Measurements from ENCODE around the gene RPS10.
"Not testable (repeated sequence)": the region's sequence is repeated elsewhere in the genome, so short reads cannot be mapped to it uniquely, and the experiment has no call there.

RPS10 gene

DNA sequence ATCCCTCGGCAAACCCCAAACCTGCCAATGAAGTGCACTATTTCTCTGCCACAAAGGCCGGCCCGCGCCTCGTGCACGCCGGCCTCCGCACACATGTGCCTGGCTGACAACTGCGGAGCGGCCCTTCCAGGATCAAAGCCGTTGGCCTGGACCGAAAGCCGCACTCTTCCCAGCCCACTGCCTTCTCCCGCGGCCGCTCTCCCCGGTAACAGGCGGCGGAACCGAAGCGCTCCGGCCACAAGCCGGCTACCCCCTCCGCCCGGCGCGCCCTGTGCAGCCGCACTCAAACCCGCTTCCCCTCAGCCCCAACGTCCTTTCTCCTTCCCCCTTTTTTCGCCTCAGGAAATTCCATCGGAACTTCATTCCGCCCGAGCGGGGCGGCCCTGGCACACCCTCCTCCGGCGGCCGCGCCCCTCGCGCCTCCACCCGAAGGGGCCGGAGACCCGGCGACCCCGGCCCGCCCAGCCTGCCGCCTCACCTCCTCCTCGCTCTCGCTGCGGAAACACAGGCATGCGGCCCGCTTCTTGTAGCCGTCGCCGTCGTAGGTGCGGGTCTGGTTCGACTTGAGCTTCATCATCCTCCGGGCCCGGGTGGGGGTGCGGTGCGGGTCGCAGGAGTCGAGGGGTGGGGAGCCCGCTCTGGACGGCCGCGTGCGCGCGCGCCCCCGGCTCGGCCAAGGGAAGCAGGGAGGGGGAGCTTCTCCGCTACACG is 33.9 kb downstream of the RPS10 start:
- peak; percentile 34 for DNase-seq

DNA sequence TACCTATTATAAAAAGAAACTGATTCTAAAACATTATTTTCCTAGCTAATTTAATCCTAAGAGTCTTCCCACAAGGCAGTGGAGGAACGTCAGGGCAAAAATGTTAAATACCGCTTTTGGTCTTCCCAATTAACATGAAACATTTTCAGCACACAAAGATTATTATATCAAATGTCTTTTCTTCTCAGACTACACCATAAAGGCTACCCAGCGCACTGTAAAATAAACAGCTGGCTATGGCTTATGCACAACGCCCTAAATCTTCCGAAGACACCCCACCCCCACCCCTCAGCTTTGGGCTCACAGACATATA is 34.4 kb downstream of the RPS10 start:
- DNase-seq: no peak

DNA sequence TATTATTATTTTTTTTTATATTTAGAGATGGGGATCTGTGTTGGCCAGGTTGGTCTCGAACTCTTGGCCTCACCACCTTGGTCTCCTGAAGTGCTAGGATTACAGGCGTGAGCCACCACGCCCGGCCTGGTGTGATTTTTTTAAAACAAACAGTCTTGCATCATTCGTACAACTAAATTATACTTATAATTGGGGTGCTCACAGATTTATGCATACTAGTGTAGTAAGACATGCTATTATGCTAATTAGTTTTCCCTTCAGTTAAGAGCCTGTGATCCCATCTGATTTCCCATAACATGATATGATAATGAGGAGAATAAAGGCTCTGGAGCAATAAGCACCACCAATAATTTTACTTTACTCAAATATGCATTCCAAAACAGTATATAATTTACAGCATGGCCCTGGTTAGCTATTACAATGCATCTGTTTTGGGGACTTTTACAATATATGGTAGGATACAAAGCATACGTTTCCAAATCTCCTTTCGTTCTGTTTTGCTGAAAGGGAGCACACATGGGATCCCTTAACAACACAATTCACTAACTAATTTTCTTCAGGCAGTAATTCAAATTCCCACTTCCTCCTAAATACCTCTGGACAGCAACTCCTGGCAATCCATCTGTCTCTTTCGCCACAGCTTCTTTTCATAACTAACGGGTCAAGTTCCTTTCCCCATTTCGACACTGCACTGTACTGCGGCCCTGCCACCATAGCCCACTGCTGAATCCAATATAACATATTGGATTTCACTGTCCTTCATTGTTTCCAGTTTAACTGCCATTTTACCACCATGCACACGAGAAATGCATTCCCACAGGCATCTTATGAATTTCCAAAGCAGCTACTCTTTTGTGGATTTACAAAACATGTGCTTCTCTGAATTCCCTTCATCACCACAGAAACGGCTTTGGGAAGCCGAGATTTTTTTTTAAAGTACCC is 35.1 kb downstream of the RPS10 start:
- peak; percentile 23 for DNase-seq

DNA sequence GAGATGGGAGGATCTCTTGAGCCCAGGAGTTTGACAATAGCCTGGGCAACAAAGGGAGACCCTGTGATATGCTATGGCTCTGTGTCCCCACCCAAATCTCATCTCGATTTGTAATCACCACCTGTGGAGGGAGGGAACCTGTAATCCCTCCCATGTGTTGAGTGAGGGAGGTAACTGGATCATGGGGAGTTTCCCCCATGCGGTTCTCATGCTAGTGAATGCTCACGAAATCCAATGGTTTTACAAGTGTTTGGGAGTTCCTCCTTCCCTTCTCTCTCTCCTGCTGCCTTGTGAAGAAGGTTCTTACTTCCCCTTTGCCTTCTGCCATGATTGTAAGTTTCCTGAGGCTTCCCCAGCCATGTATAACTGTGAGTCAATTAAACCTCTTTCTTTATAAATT is 36.8 kb downstream of the RPS10 start:
- DNase-seq: no peak

DNA sequence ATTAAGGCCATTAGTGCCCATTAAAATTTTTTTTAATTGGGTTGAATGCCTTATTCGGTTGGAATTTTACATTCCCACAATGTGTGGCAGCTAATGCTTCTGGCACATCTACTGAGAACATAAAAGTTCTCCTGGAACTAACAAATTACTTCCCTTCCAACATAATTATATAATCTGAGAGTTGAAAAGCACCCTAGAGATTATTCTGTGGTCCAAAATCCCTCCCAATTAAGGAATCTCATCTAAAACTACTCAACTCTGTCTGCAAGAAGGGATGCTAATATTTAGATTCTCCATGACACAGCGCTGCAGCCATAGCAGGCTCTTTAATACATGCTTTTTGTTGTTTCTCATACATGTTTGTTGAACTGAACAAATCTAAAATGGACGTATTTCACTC is 37.4 kb downstream of the RPS10 start:
- DNase-seq: no peak

DNA sequence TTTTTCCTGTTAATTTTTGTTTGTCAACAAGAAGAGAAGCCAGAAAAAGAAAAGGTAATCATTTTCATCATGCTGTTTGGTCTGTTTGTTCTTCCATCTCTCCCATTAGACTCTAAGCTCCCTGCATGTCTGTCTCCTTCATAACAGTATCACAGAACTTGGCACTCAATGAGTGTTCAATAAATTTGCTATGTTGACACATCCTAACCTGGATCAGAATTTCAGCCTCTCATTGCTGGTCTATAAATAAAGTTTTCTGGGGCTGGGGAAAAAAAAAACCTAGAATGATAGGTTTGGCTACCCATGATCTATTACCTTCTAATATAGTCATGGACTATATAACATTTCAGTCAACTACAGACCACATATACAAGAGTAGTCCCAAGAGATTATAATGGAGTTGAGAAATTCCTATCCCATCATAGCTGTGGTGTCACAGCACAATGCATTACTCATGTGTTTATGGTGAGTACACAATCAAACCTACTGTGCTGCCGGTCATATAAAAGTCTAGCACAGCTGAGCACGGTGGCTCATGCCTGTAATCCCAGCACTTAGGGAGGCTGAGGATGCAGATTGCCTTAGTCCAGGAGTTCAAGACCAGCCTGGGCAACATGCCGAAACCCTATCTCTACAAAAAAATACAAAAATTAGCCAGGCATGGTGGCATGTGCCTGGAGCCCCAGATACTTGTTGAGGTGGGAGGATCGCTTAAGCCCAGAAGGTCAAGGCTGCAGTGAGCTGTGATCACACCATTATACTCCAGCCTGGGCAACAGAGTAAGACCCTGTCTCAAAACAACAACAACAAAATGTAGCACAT is 39.3 kb downstream of the RPS10 start:
- no peak for DNase-seq

DNA sequence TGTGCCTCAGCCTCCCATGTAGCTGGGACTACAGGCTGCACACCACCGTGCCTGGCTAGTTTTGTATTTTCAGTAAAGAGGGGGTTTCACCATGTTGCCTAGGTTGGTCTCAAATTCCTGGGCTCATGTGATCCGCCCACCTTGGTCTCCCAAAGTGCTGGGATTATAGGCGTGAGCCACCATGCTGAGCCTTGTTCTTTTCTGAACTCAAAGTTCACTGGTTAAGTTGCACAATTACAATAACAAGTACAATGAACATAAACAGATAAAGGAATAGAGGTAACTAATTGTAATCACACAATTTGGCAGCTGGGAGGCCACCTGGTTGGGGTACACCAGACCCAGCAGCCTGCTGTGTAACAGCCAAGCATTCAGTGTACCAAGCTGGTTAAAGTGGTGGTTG is 40.1 kb downstream of the RPS10 start:
- no peak for DNase-seq

DNA sequence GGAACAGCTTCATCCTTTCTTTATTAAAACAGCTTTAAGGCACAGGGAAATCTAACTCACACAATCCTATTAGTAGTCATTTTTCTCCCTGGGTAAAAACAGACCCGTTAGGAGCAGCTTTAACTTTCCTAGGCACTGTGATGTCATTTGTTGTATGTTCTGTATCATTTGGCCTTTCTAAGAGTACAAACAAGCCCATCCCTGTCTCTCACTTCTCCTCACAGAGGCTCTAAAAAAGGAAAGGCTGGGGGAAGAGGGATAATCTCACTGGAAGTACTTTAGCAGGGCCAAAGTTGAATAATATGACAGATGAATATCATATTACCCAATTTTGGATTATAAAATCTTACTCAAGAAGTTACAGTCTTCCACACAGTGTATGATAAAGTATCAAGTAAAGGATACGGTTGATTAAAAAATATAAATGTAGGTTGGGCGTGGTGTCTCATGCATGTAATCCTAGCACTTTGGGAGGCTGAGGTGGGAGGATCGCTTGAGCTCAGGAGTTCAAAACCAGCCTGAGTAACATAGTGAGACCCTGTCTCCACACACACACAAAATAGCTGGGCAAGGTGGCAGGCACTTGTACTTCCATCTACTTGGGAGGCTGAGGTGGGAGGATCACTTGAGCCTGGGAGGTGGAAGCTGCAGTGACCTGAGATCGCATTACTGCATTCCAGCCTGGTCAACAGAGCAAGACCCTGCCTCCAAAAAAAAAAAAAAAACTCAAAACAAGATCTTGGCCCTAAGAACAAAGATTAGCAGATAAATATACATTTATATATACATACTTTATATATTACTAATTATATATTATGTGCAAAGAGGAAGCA is 41.3 kb downstream of the RPS10 start:
- DNase-seq: no peak

DNA sequence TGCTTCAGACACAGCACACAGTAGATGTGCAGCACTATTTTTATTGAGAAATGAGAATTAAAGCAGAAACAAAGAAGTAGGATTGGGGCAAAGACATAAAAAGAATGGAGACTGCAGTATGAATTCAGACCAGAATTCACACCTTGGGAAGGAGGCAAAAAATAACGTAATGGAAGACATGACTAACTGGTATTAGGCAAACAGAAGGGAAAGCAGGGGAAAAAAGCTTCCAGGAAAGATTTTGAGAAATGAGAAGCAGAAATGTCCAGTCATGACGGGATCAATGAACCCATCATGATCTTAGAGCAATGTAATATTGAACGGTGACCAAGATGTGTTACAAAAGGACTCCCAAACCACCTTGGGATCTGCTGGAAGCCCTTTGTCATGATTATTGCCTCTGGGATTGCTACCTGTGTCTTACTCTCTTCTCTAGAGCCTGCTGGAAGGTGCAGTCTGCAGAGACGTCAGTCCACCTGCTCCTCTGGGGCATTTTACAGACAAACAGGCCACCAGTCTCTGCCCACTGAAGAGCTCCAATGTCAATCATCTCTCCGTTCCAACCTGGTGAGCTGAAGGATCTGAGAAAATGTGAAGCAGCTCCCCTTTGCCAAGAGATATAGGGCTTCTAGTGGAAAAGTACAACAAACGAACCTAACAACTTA is 42.1 kb downstream of the RPS10 start:
- DNase-seq: no peak

DNA sequence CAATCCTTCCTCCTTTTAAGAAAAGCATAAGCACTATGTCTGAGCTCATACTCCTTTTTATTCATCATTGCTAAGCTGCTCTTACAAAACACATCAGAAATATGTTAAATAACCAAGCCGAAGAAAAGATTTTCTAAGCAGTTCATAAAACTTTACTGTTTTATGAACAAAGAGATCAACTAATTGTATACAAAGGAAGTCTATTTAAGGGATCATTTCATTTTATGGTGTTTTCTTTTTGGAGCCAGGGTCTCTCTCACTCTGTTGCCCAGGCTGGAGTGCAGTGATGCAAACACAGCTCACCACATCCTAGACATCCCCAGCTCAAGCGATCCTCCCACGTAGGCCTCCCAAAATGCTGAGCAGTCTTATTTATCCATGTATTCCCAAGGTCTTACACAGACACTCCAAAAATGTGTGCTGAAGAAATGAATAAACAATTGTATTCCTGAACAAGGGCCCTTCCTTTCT is 42.7 kb downstream of the RPS10 start:
- no peak for DNase-seq

DNA sequence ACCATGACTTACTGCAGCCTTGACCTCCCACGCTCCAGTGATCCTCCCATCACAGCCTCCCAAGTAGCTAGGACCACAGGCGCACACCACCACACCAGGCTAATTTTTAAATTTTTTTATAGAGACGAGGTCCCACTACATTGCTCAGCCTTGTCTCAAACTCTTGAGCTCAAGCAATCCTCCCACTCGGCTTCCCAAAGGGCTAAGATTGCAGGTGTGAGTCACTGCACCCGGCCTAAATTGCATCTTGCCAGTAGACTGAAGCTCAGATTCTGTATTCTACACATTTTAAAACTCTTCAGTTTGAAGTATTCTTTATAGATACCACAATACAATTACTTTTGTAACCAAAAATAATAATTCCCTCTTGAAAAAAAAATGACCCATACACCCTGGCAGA is 44.8 kb downstream of the RPS10 start:
- DNase-seq: no peak

DNA sequence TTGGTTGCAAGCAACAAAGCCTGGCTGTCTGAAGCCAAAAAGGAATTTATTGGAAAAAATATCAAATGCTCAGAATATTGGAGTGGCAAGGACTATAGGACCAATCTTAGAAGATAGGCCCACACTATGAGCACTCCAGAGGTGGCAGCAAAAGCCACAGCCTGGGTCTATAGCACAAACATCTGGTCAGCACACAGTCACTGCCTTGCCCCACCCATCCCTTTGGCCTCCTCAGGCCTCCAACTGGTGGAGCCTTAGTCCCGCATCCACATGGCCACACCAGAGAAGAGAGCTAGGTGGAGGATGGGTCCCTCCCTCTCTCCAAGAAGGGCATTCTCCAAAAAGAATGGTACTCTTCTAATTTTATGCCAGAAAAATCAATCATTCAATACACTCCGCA is 47.4 kb downstream of the RPS10 start:
- DNase-seq: no peak

DNA sequence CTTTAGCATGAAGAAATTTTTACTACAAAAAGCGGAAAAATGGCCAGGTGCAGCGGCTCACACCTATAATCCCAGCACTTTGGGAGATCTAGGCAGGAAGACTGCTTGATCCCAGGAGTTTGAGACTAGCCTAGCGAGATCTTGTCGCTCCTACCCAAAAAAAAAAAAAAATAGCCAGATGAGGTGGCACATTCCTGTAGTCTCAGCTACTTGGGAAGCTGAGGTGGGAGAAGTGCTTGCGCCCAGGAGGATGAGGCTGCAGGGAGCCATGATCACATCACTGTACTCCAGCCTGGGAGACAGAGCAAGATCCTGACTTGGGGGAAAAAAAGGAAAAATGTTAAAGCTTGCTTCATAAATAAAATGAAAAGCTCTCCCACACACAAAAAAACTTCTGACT is 47.9 kb downstream of the RPS10 start:
- DNase-seq: no peak

DNA sequence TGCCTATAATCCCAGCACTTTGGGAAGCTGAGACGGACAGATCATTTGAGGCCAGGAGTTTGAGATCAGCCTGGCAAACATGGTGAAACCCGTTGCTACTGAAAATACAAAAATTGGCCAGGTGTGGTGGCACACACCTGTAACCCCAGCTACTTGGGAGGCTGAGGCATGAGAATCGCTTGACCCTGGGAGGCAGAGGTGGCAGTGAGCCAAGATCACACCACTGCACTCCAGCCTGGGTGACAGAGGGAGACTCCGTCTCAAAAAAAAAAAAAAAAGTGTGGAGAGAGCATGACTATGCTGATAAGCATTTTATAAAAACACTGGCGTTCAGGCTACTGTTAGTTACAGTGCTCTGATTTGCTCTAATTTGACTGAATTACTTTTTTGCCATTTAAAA is 48.3 kb downstream of the RPS10 start:
- DNase-seq: not testable (repeated sequence)

DNA sequence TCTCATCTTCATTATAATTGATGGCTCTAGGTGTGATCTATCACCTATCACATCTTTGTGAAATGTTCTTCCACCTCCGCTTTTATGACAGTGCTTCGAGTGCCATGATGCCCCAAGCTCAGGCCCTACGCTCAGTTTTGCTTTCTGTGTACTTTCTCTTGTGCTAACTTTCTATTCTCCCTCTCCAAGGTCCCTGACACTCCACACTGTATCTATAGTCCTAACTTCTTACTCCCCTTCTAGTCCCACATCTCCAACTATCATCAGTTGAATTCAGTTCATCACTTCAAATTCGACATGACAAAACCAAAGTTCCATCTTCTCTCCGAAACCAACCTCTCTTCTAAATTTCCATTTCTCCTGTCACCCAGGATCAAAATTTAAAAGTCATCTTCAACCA is 50.0 kb downstream of the RPS10 start:
- no peak for DNase-seq

DNA sequence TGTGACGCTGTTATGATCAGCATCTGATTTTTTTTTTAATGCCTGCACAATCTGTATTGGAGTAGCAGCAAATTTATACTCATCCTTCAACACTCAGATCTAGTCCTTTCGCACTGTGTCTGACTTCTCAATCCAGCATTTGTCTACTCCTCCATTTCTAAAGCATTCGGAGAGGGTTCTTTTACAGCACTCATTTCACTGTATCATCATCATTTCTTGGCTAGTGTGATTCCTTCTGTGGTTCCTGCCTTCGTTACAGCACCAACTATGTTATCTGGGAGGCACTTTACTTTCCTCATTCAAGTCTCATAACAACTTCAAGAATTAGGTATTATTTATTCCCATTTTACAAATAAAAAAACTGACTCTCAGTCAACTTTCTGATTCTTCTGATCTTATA is 51.4 kb downstream of the RPS10 start:
- DNase-seq: no peak

DNA sequence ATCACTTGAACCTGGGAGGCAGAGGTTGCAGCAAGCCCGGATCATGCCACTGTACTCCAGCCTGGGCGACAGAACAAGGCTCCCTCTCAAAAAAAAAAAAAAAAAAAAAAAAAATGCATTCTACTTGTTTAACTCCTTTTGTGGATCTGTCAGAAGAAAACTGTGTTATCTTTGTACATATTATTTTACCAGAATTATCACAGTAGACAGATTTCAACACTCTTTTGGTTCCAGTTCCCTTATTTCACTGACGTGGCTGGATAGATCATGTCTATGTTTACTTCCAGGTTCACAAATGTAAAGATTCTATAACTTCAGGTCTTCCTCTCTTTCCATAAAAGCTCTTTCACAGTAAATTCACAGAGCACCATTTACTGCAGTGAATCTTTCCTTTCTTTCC is 51.8 kb downstream of the RPS10 start:
- DNase-seq: no peak

DNA sequence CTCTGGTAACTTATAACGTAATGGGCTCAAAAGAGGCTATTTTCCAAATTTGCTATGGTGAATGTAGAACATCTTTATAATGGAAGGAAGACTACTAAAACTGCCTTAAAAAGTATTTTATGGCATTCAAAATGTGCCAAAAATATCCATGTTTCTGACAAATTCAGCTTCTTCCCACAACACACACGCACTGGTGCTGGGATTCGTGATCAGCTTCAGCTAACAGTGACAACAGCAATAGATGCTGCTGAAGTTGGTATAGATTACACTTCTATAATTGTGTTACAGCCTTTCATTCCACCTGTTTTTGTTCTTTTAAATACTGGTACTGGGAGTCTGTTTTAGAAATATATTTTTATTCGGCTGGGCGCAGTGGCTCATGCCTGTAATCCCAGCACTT is 52.4 kb downstream of the RPS10 start:
- no peak for DNase-seq

DNA sequence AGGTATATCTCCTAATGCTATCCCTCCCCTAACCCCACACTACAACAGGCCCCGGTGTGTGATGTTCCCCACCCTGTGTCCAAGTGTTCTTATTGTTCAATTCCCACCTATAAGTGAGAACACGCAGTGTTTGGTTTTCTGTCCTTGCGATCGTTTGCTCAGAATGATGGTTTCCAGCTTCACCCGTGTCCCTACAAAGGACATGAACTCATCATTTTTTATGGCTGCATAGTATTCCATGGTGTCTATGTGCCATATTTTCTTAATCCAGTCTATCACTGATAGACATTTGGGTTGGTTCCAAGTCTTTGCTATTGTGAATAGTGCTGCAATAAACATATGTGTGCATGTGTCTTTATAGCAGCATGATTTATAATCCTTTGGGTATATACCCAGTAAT is 54.0 kb downstream of the RPS10 start:
- not testable (repeated sequence) for DNase-seq

DNA sequence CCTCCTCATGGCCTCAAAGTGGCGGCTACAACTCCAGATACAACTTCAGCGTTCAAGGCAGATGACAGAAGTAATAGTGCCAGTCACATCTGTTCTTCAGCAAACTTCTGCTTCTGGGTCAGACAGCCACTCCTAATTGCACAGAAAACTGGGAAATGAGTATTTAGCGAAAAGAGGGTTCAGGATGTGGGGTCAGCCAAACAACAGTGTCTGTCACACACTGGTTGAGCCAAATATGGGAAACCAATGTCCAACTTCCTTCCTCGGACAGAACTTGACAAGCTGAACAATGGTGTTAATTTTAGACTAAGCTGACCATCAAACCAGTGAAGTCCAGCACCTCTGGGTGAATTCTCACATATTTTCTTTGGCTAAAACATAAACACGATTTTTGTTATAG is 55.5 kb downstream of the RPS10 start:
- no peak for DNase-seq

DNA sequence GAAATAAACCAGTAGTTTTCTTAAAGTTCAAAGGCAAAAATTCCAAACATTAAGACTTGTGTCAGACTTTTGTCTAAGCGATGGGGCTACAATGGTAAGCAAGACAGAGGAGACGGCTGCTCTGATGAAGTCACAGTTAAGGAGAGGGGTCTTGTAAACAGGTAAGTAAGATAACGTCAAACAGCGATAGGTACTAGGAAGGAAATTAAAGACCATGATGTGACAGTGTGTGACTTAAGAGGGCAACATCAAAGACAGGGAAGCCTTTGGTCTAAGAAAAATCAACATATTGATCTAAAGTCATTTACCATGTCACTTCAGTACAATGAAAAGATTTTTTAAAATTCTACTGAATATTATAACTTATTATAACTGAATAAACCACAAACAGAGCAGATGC is 56.5 kb downstream of the RPS10 start:
- DNase-seq: no peak

Data from NCI-H1092 (cell line).